NCI-H1436 treated with DMSO at 0.1 percent for 48 hours (cell line): ENCODE results near the gene ATP1A2.
"Not testable (repeated sequence)": the region's sequence is repeated elsewhere in the genome, so short reads cannot be mapped to it uniquely, and the experiment has no call there.

Experiments
- DNase-seq: peaks from one replicate; lab custom pipeline; 2025; lab: John Stamatoyannopoulos, UW

Gene ATP1A2

GRCh38 chr1:160124705-160125478, 9.3 kb downstream of the ATP1A2 start:
- DNase-seq, result no peak

GRCh38 chr1:160125746-160126145, 10.2 kb downstream of the ATP1A2 start:
- no peak for DNase-seq

GRCh38 chr1:160126342-160126741, 10.8 kb downstream of the ATP1A2 start:
- not testable (repeated sequence) for DNase-seq

- DNase-seq, result no peak
These were observed 11.8 kb downstream of the ATP1A2 start for GRCh38 chr1:160127381-160127780.

- DNase-seq, result no peak
These were observed 12.4 kb downstream of the ATP1A2 start for GRCh38 chr1:160127865-160128523.

GRCh38 chr1:160128636-160129035, 13.1 kb downstream of the ATP1A2 start:
- no peak for DNase-seq

GRCh38 chr1:160129046-160129445, 13.5 kb downstream of the ATP1A2 start:
- DNase-seq, result no peak

GRCh38 chr1:160129558-160129957, 14.0 kb downstream of the ATP1A2 start:
- DNase-seq, result no peak

GRCh38 chr1:160129966-160130365, 14.4 kb downstream of the ATP1A2 start:
- DNase-seq, result no peak

- DNase-seq, result no peak
These were observed 14.9 kb downstream of the ATP1A2 start for GRCh38 chr1:160130486-160130885.

GRCh38 chr1:160130939-160131338, 15.4 kb downstream of the ATP1A2 start:
- DNase-seq, result no peak

GRCh38 chr1:160131803-160132565, 16.4 kb downstream of the ATP1A2 start:
- DNase-seq, result no peak

- no peak for DNase-seq
These were observed 18.6 kb downstream of the ATP1A2 start for GRCh38 chr1:160133990-160134770.

- DNase-seq, result no peak
These were observed 19.4 kb downstream of the ATP1A2 start for GRCh38 chr1:160134791-160135572.

- no peak for DNase-seq
These were observed 20.8 kb downstream of the ATP1A2 start for GRCh38 chr1:160136121-160136925.

GRCh38 chr1:160136926-160137200, 21.3 kb downstream of the ATP1A2 start:
- DNase-seq, result no peak

GRCh38 chr1:160137216-160137862, 21.8 kb downstream of the ATP1A2 start:
- no peak for DNase-seq

- no peak for DNase-seq
These were observed 24.3 kb downstream of the ATP1A2 start for GRCh38 chr1:160139840-160140239.

- DNase-seq, result no peak
These were observed 28.1 kb downstream of the ATP1A2 start for GRCh38 chr1:160143695-160144094.

GRCh38 chr1:160144921-160145320, 29.4 kb downstream of the ATP1A2 start:
- no peak for DNase-seq
